Osteocyte (in vitro differentiated cells): Measurements from ENCODE around the gene TRAFD1. TPM values are rescaled to one million over a fixed set of nuclear protein-coding genes. Genes with fewer than 3 reads are reported as not detected.
"Not testable (repeated sequence)": the region's sequence is repeated elsewhere in the genome, so short reads cannot be mapped to it uniquely, and the experiment has no call there.

Experiments used
- DNase-seq: peaks from one replicate; pipeline ENCODE4 v3.0.0; 2021; ENCODE audit warnings: mixed read lengths; ENCODE audit not compliant: unreplicated experiment; ENCODE audit errors: extremely low spot score
- H3K27ac Mint-ChIP-seq: one replicate; pipeline ENCODE4 v1.8.0; 2021; ENCODE audit warnings: mild to moderate bottlenecking, mixed read lengths; ENCODE audit not compliant: unreplicated experiment
- H3K27me3 Mint-ChIP-seq: one replicate; pipeline ENCODE4 v1.8.0; 2021; ENCODE audit warnings: mixed read lengths; ENCODE audit not compliant: unreplicated experiment
- H3K36me3 Mint-ChIP-seq: one replicate; pipeline ENCODE4 v1.8.0; 2021; ENCODE audit warnings: mixed read lengths; ENCODE audit not compliant: unreplicated experiment
- H3K4me1 Mint-ChIP-seq: one replicate; pipeline ENCODE4 v1.8.0; 2021; ENCODE audit warnings: mixed read lengths; ENCODE audit not compliant: unreplicated experiment
- H3K4me3 Mint-ChIP-seq: one replicate; pipeline ENCODE4 v1.8.0; 2021; ENCODE audit warnings: mild to moderate bottlenecking, moderate library complexity, mixed read lengths; ENCODE audit not compliant: unreplicated experiment
- H3K9me3 Mint-ChIP-seq: one replicate; pipeline ENCODE4 v1.8.0; 2021; ENCODE audit warnings: mixed read lengths; ENCODE audit not compliant: unreplicated experiment
- total RNA-seq: library from RNA; stranded (reverse); gene quantifications from 2 replicates; pipeline ENCODE4 v1.2.1, GENCODE V29; 2021
- TF ChIP-seq, protein P1 (sequence below): fragments of 200-600 bp; sonication (generic); IDR thresholded peaks from 2 replicates; pipeline ENCODE4 v1.5.0; 2021; ENCODE audit warnings: antibody characterized with exemption, mild to moderate bottlenecking, moderate library complexity

TRAFD1 gene
- total RNA-seq, 1 donor from 2014 or later: 34.8 TPM

DNA sequence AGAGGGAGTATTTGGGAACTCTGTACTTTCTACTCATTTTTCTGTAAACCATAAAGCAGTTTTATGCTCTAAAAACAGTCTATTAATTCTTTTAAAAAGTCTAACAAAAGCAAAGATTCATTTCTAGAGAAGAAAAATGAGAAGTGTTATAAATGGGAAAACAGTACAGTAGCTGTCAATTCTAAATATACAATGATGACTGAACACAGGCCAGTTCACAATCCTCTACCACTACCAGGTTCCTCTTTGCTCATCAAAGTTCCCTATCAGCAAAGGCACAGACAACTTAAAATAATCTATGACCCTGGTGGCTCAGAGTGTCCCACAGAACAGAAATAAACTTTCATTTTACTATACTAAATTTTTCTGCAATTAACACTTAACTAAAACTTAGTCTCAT, 29.3 kb upstream of the TRAFD1 start:
- TF ChIP-seq, protein P1, sequence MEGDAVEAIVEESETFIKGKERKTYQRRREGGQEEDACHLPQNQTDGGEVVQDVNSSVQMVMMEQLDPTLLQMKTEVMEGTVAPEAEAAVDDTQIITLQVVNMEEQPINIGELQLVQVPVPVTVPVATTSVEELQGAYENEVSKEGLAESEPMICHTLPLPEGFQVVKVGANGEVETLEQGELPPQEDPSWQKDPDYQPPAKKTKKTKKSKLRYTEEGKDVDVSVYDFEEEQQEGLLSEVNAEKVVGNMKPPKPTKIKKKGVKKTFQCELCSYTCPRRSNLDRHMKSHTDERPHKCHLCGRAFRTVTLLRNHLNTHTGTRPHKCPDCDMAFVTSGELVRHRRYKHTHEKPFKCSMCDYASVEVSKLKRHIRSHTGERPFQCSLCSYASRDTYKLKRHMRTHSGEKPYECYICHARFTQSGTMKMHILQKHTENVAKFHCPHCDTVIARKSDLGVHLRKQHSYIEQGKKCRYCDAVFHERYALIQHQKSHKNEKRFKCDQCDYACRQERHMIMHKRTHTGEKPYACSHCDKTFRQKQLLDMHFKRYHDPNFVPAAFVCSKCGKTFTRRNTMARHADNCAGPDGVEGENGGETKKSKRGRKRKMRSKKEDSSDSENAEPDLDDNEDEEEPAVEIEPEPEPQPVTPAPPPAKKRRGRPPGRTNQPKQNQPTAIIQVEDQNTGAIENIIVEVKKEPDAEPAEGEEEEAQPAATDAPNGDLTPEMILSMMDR: no peak
- Mint-ChIP-seq H3K4me1 (peaks cover 11% of the 10 kb centered on the region), H3K9me3 (no peaks in the 10 kb centered on the region), H3K27ac (no peak overlapping the region), H3K36me3 (peaks cover 20% of the 10 kb centered on the region), H3K4me3 (no peak overlapping the region), H3K27me3 (no peaks in the 10 kb centered on the region)
- no peak for DNase-seq

DNA sequence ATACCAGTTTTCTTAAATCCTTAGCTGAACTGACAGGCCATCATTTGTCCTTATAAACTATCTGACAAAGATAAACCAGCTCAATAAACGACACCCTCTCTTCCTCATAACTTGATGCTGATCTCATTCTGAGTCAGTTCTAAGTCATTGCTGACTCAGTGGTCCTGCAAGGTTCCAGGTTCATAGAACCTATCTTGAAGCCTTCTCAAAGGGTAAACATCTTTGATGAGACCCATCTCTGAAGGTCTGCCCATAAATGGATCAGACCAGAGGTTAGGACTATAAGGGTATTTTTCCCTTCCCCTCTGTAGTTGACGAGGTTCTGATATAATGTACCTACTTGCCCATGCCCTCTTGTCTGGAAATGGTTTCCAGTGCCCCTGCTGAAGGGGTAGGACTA, 28.7 kb upstream of the TRAFD1 start:
- no peaks in the 10 kb centered on the region for H3K9me3 Mint-ChIP-seq
- H3K4me1 Mint-ChIP-seq: peaks cover 11% of the 10 kb centered on the region
- H3K36me3 Mint-ChIP-seq: peaks cover 18% of the 10 kb centered on the region
- no peak overlapping the region for H3K4me3 Mint-ChIP-seq
- no peaks in the 10 kb centered on the region for H3K27me3 Mint-ChIP-seq
- H3K27ac Mint-ChIP-seq: peak overlapping the region; percentile 27
- TF ChIP-seq, protein P1: no peak
- DNase-seq: no peak

DNA sequence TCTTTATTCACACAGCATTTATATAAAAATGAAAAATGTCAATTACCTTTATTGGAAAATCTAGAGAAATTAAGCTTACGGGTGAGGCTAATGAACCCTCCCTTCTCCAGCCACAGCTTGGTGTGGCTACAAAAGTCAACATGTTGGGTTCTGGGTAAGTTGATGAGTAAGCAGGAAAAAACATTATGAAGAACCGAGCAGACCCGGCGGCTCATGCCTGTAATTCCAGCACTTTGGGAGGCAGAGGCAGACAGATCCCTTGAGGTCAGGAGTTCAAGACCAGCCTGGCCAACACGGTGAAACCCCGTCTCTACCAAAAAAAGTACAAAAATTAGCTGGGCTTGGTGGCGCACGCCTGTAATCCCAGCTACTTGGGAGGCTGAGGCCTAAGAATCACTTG, 27.7 kb upstream of the TRAFD1 start:
- Mint-ChIP-seq H3K9me3 (no peaks in the 10 kb centered on the region), H3K27me3 (no peaks in the 10 kb centered on the region), H3K4me1 (peaks cover 11% of the 10 kb centered on the region), H3K4me3 (no peak overlapping the region), H3K36me3 (peaks cover 14% of the 10 kb centered on the region), H3K27ac (no peak overlapping the region)
- TF ChIP-seq, protein P1: no peak
- DNase-seq: no peak

DNA sequence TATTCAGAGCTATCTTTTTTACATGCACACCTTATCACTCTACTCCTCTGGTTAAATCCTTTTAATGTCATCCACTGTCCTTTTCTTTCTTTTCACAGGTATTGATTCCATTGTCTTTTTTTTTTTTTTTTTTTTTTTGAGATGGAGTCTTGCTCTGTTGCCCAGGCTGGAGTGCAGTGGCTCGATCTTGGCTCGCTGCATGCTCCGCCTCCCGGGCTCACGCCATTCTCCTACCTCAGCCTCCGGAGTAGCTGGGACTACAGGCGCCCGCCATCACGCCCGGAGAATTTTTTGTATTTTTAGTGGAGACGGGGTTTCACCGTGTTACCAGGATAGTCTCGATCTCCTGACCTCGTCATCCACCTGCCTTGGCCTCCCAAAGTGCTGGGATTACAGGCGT, 24.9 kb upstream of the TRAFD1 start:
- Mint-ChIP-seq H3K4me1 (peaks cover 16% of the 10 kb centered on the region), H3K36me3 (peaks cover 14% of the 10 kb centered on the region)
- not testable (repeated sequence) for H3K27ac Mint-ChIP-seq, H3K27me3 Mint-ChIP-seq, H3K9me3 Mint-ChIP-seq, H3K4me3 Mint-ChIP-seq, DNase-seq

DNA sequence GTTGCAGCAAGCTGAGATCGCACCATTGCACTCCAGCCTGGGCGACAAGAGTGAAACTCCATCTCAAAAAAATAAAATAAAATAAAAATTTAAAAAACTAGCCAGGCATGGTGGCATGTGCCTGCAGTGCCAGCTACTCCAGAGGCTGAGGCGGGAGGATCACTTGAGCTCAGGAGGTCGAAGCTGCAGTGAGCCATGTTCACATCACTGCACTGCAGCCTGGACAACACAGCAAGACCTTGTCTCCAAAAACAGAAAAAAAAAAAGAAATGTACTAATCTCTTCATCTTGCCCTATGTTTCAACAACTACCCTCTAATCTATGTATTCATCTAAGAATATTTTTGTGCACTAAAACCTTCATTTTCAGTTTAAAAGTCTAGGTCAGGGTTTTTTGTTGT, 23.2 kb upstream of the TRAFD1 start:
- no peak overlapping the region for H3K4me3 Mint-ChIP-seq
- peaks cover 16% of the 10 kb centered on the region for H3K36me3 Mint-ChIP-seq
- peaks cover 20% of the 10 kb centered on the region for H3K4me1 Mint-ChIP-seq
- no peak overlapping the region for H3K27ac Mint-ChIP-seq
- no peak for DNase-seq
- TF ChIP-seq, protein P1: no peak
- H3K9me3 Mint-ChIP-seq: no peaks in the 10 kb centered on the region
- H3K27me3 Mint-ChIP-seq: no peaks in the 10 kb centered on the region

DNA sequence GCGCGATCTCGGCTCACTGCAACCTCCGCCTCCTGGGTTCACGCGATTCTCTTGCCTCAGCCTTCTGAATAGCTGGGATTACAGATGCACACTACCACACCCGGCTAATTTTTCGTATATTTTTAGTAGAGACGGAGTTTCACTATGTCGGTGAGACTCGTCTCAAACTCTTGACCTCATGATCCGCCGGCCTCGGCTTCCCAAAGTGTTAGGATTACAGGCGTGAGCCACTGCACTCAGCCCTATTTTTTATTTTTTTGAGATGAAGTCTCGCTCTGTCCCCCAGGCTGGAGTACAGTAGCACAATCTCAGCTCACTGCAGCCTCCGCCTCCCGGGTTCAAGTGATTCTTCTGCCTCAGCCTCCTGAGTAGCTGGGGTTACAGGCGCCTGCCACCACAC, 22.6 kb upstream of the TRAFD1 start:
- not testable (repeated sequence) for DNase-seq, H3K27ac Mint-ChIP-seq, H3K27me3 Mint-ChIP-seq, H3K4me3 Mint-ChIP-seq, H3K9me3 Mint-ChIP-seq
- H3K4me1 Mint-ChIP-seq: peaks cover 25% of the 10 kb centered on the region
- peaks cover 15% of the 10 kb centered on the region for H3K36me3 Mint-ChIP-seq
